H9 (cell line): Measurements from ENCODE around the gene ACCSL. TPM values are rescaled to one million over a fixed set of nuclear protein-coding genes. Genes with fewer than 3 reads are reported as not detected.

Experiments used
- DNase-seq: peaks from one replicate; pipeline ENCODE4 v3.0.0-alpha.2; 2017
- H2AFZ ChIP-seq: one replicate; pipeline ENCODE4 v1.6.1; 2013; ENCODE audit warnings: mild to moderate bottlenecking, low read length, control low read depth, moderate library complexity
- H2AK5ac ChIP-seq: 2 replicates; pipeline ENCODE4 v1.6.1; 2013; ENCODE audit warnings: low read length, control low read depth, mixed read lengths; ENCODE audit not compliant: insufficient read length
- H2BK120ac ChIP-seq: one replicate; pipeline ENCODE4 v1.6.1; 2013; ENCODE audit warnings: low read depth, mild to moderate bottlenecking, low read length, control low read depth, inconsistent platforms; ENCODE audit not compliant: poor library complexity, severe bottlenecking
- H2BK12ac ChIP-seq: 2 replicates; pipeline ENCODE4 v1.6.1; 2013; ENCODE audit warnings: low read length, control low read depth, mixed read lengths, low read depth; ENCODE audit not compliant: insufficient read length
- H2BK15ac ChIP-seq: 2 replicates; pipeline ENCODE4 v1.6.1; 2013; ENCODE audit warnings: low read depth, low read length, control low read depth
- H2BK20ac ChIP-seq: one replicate; pipeline ENCODE4 v1.6.1; 2013; ENCODE audit warnings: low read depth, mild to moderate bottlenecking, low read length, control low read depth, inconsistent platforms; ENCODE audit not compliant: poor library complexity, severe bottlenecking
- H2BK5ac ChIP-seq: 2 replicates; pipeline ENCODE4 v1.6.1; 2013; ENCODE audit warnings: low read length, control low read depth, mixed read lengths; ENCODE audit not compliant: insufficient read length
- H3K14ac ChIP-seq: 2 replicates; pipeline ENCODE4 v1.6.1; 2013; ENCODE audit warnings: low read length, control low read depth; ENCODE audit not compliant: insufficient read depth
- H3K18ac ChIP-seq: 2 replicates; pipeline ENCODE4 v1.6.1; 2013; ENCODE audit warnings: low read depth, mild to moderate bottlenecking, mixed read lengths, low read length, control low read depth; ENCODE audit not compliant: insufficient read length
- H3K23ac ChIP-seq: 2 replicates; pipeline ENCODE4 v1.6.1; 2013; ENCODE audit warnings: low read length, control low read depth, mixed read lengths, low read depth; ENCODE audit not compliant: insufficient read length
- H3K23me2 ChIP-seq: 2 replicates; pipeline ENCODE4 v1.6.1; 2013; ENCODE audit warnings: low read depth, mild to moderate bottlenecking, mixed read lengths, low read length, control low read depth; ENCODE audit not compliant: insufficient read length, poor library complexity, severe bottlenecking
- H3K27ac ChIP-seq: 2 replicates; pipeline ENCODE4 v1.5.1; 2013; ENCODE audit warnings: low read length, control low read depth, mixed read lengths, low read depth; ENCODE audit not compliant: insufficient read length
- H3K27me3 ChIP-seq: 2 replicates; pipeline ENCODE4 v1.6.1; 2013; ENCODE audit warnings: low read length, control low read depth, inconsistent platforms; ENCODE audit not compliant: insufficient read depth
- H3K4ac ChIP-seq: 2 replicates; pipeline ENCODE4 v1.6.1; 2013; ENCODE audit warnings: low read depth, mild to moderate bottlenecking, control low read depth, inconsistent platforms, low read length, moderate library complexity
- H3K4me1 ChIP-seq: 2 replicates; pipeline ENCODE4 v1.6.1; 2013; ENCODE audit warnings: low read length, control low read depth, inconsistent platforms; ENCODE audit not compliant: insufficient read depth
- H3K4me2 ChIP-seq: 2 replicates; pipeline ENCODE4 v1.6.1; 2013; ENCODE audit warnings: low read length, control low read depth, mixed read lengths; ENCODE audit not compliant: insufficient read length, insufficient read depth
- H3K56ac ChIP-seq: 2 replicates; pipeline ENCODE4 v1.6.1; 2013; ENCODE audit warnings: low read depth, mild to moderate bottlenecking, mixed read lengths, low read length, control low read depth; ENCODE audit not compliant: insufficient read length
- H3K79me1 ChIP-seq: 2 replicates; pipeline ENCODE4 v1.6.1; 2013; ENCODE audit warnings: low read depth, mild to moderate bottlenecking, moderate library complexity, low read length, control low read depth, inconsistent platforms; ENCODE audit not compliant: insufficient read depth, poor library complexity, severe bottlenecking
- H3K79me2 ChIP-seq: 2 replicates; pipeline ENCODE4 v1.6.1; 2013; ENCODE audit warnings: low read length, control low read depth, inconsistent platforms; ENCODE audit not compliant: insufficient read depth
- H3K9ac ChIP-seq: 2 replicates; pipeline ENCODE4 v1.6.1; 2013; ENCODE audit warnings: low read length, control low read depth, mixed read lengths; ENCODE audit not compliant: insufficient read length; ENCODE audit errors: extremely low read depth
- H3K9me3 ChIP-seq: one replicate; pipeline ENCODE4 v1.6.1; 2013; ENCODE audit warnings: low read depth, low read length, inconsistent platforms; ENCODE audit not compliant: control insufficient read depth
- H3T11ph ChIP-seq: one replicate; pipeline ENCODE4 v1.6.1; 2013; ENCODE audit warnings: mild to moderate bottlenecking, low read length, control low read depth, inconsistent platforms
- H4K20me1 ChIP-seq: one replicate; pipeline ENCODE4 v1.6.1; 2013; ENCODE audit not compliant: control insufficient read depth, insufficient read length, insufficient read depth
- H4K5ac ChIP-seq: 2 replicates; pipeline ENCODE4 v1.6.1; 2013; ENCODE audit warnings: low read depth, mild to moderate bottlenecking, mixed read lengths, low read length, control low read depth; ENCODE audit not compliant: insufficient read length
- H4K8ac ChIP-seq: replicated peaks from 2 replicates; pipeline ENCODE4 v1.6.1; 2013; ENCODE audit warnings: low read length, control low read depth, mixed read lengths, low read depth; ENCODE audit not compliant: insufficient read length
- H4K91ac ChIP-seq: 2 replicates; pipeline ENCODE4 v1.6.1; 2013; ENCODE audit warnings: low read depth, mild to moderate bottlenecking, moderate library complexity, mixed read lengths, low read length, control low read depth; ENCODE audit not compliant: insufficient read length
- H3K27ac Mint-ChIP-seq, 3 experiments: 2 replicates in 2 of 3; 3 replicates in 1 of 3; pipeline ENCODE4 v1.8.0; 2020 to 2021; ENCODE audit warnings: mixed read lengths in 3 of 3, mild to moderate bottlenecking in 1 of 3, moderate library complexity in 1 of 3
- H3K27me3 Mint-ChIP-seq: 2 replicates; pipeline ENCODE4 v1.8.0; 2021; ENCODE audit warnings: low read depth, mild to moderate bottlenecking, moderate library complexity, mixed read lengths
- H3K36me3 Mint-ChIP-seq, 3 experiments: 2 replicates in 2 of 3; 3 replicates in 1 of 3; pipeline ENCODE4 v1.8.0; 2020 to 2021; ENCODE audit warnings: low read depth in 3 of 3, mixed read lengths in 3 of 3; ENCODE audit not compliant: insufficient read depth in 1 of 3
- H3K4me1 Mint-ChIP-seq, 2 experiments: 2 replicates each; pipeline ENCODE4 v1.8.0; 2020; ENCODE audit warnings: mixed read lengths in 2 of 2
- H3K4me3 Mint-ChIP-seq, 2 experiments: 2 replicates in 1 of 2; 3 replicates in 1 of 2; pipeline ENCODE4 v1.8.0; 2020 to 2021; ENCODE audit warnings: mild to moderate bottlenecking in 2 of 2, mixed read lengths in 2 of 2, moderate library complexity in 1 of 2
- H3K9me3 Mint-ChIP-seq, 2 experiments: 2 replicates in 1 of 2; 3 replicates in 1 of 2; pipeline ENCODE4 v1.8.0; 2020; ENCODE audit warnings: mild to moderate bottlenecking in 2 of 2, mixed read lengths in 2 of 2, moderate library complexity in 1 of 2
- WGBS: extraction: QIAGEN DNeasy Blood & Tissue Kit; methylation state at CpG from one replicate; pipeline ENCODE4 v1.1.7; 2013; ENCODE audit warnings: missing lambda C conversion rate, low lambda C conversion rate, mixed read lengths; ENCODE audit not compliant: insufficient read length; ENCODE audit errors: extremely low coverage; 5-methylcytosine and 5-hydroxymethylcytosine counted together
- total RNA-seq: library from RNA; stranded (reverse); gene quantifications from 2 replicates; pipeline ENCODE4 v1.2.1, GENCODE V29; 2021
- TF ChIP-seq, protein P1 (sequence below): fragments of 200-600 bp; sonication (generic); conservative IDR thresholded peaks from 3 replicates; pipeline ENCODE4 v1.8.0; 2021; ENCODE audit warnings: antibody characterized with exemption, mild to moderate bottlenecking

ACCSL gene
- total RNA-seq, 1 experiment from 2014 or later = not detected

DNA sequence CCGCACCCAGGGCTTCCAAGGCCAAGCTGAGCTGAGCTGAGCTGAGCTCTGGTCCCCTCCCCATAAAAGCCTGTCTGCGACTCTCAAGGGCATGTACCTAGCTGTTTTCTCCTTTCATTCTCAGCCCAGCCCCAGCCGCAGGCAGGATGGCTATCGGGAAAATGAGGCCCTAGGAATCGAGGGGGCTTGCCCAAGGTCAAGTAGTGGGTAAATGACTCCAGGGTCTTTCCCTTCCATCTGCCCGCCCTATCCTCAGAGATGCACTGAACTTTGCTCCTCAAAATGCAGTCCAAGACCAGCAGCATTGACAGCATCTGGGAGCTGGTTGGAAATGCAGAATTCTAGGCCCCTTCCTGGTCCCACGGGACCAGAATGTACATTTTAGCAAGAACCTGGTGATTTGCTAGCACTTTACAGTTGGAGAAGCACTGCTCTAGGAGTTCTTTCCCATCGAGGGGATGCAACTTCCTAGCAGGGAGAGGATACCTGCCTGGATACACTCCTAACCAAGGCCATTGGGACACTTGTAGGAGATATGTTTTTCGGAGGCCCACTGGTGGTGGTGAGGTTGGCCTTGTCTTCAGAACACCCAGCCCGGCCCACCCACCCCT, 43.2 kb upstream of the ACCSL start:
- Mint-ChIP-seq H3K27me3 (peaks cover 4% of the 10 kb centered on the region; the same call in 1 of the 2 replicates), H3K4me1 (peaks cover 15 to 28% of the 10 kb centered on the region in 2 experiments), H3K4me3 (no peak overlapping the region), H3K9me3 (no peaks in the 10 kb centered on the region), H3K36me3 (no peaks in the 10 kb centered on the region), H3K27ac (no peak overlapping the region)
- Histone ChIP-seq H3K18ac (no peak overlapping the region), H2BK20ac (no peak overlapping the region), H4K20me1 (no peaks in the 10 kb centered on the region), H4K8ac (no peak overlapping the region), H3K14ac (no peak overlapping the region), H3K23ac (no peak overlapping the region), H3K27ac (no peak overlapping the region), H3K56ac (no peak overlapping the region), H3K23me2 (no peaks in the 10 kb centered on the region), H4K5ac (no peak overlapping the region), H3K9ac (no peak overlapping the region), H3K4me2 (no peak overlapping the region), H3K79me2 (no peaks in the 10 kb centered on the region), H2BK5ac (no peak overlapping the region), H2AFZ (no peak overlapping the region), H3K4ac (no peak overlapping the region), H3K79me1 (no peaks in the 10 kb centered on the region), H3K4me1 (no peaks in the 10 kb centered on the region; the same call in 1 of the 2 replicates), H2BK120ac (no peak overlapping the region), H3K27me3 (no peaks in the 10 kb centered on the region), H2BK15ac (no peak overlapping the region), H3K9me3 (no peaks in the 10 kb centered on the region), H2AK5ac (no peak overlapping the region), H4K91ac (no peak overlapping the region), H3T11ph (no peak overlapping the region), H2BK12ac (no peak overlapping the region)
- no CpG with 5 or more reads among the region's 10 CpGs for WGBS
- TF ChIP-seq, protein P1, sequence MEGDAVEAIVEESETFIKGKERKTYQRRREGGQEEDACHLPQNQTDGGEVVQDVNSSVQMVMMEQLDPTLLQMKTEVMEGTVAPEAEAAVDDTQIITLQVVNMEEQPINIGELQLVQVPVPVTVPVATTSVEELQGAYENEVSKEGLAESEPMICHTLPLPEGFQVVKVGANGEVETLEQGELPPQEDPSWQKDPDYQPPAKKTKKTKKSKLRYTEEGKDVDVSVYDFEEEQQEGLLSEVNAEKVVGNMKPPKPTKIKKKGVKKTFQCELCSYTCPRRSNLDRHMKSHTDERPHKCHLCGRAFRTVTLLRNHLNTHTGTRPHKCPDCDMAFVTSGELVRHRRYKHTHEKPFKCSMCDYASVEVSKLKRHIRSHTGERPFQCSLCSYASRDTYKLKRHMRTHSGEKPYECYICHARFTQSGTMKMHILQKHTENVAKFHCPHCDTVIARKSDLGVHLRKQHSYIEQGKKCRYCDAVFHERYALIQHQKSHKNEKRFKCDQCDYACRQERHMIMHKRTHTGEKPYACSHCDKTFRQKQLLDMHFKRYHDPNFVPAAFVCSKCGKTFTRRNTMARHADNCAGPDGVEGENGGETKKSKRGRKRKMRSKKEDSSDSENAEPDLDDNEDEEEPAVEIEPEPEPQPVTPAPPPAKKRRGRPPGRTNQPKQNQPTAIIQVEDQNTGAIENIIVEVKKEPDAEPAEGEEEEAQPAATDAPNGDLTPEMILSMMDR = no peak
- no peak for DNase-seq
